Measurements from ENCODE around the gene ELOA.

Gene ELOA

GRCh38 chr1:23743287-23744152 lies at the start of gene ELOA (continued):
- TF ChIP-seq MYNN (tag by site-specific recombination; IDR thresholded peaks at IDR 0.05; ENCODE audit: borderline replicate concordance) (no peak), IKZF3 (tag by site-specific recombination; IDR thresholded peaks at IDR 0.05) (peak; percentile 84), CTCF (tag by site-specific recombination; IDR thresholded peaks at IDR 0.05) (0 out of 2 replicates have a peak, but pooled peaks have one; percentile 28), ZNF280C (tag by site-specific recombination; IDR thresholded peaks at IDR 0.05) (no peak), ZSCAN23 (tag by site-specific recombination; IDR thresholded peaks at IDR 0.05) (no peak), SP3 (tag by site-specific recombination; IDR thresholded peaks at IDR 0.05) (0 out of 2 replicates have a peak, but pooled peaks have one; percentile 45), ZIC2 (tag by site-specific recombination; IDR thresholded peaks at IDR 0.05) (peak; percentile 59), ZBTB11 (tag by site-specific recombination; conservative IDR thresholded peaks at IDR 0.05; ENCODE audit: low read depth) (peak; percentile 94), KLF8 (tag by site-specific recombination; IDR thresholded peaks at IDR 0.05) (peak; percentile 73; the same call in 1 of the 2 replicates), ZNF692 (tag by site-specific recombination; IDR thresholded peaks at IDR 0.05) (peak; percentile 36; the same call in 1 of the 2 replicates), KLF9 (tag by site-specific recombination; IDR thresholded peaks at IDR 0.05; ENCODE audit: low read depth) (peak; percentile 58), ZNF433 (tag by site-specific recombination; IDR thresholded peaks at IDR 0.05; ENCODE audit: low read depth) (no peak), ZBTB17 (tag by site-specific recombination; IDR thresholded peaks at IDR 0.05) (peak; percentile 62; the same call in 1 of the 2 replicates), ZFP37 (tag by site-specific recombination; IDR thresholded peaks at IDR 0.05) (no peak), ZNF585B (tag by site-specific recombination; IDR thresholded peaks at IDR 0.05) (no peak), YY1 (tag by site-specific recombination; IDR thresholded peaks at IDR 0.05) (peak; percentile 92), MEIS1 (CRISPR knock-in tag; IDR thresholded peaks at IDR 0.05; ENCODE audit: borderline replicate concordance) (no peak), ZBTB8A (tag by site-specific recombination; IDR thresholded peaks at IDR 0.05) (peak; percentile 95), ZNF843 (tag by site-specific recombination; IDR thresholded peaks at IDR 0.05) (peak; percentile 41; the same call in 1 of the 2 replicates), SCRT1 (tag by site-specific recombination; IDR thresholded peaks at IDR 0.05; ENCODE audit: borderline replicate concordance) (no peak), ZNF10 (tag by site-specific recombination; IDR thresholded peaks at IDR 0.05) (no peak), ZEB2 (tag by site-specific recombination; IDR thresholded peaks at IDR 0.05) (peak; percentile 17; the same call in 1 of the 2 replicates), ZNF560 (tag by site-specific recombination; IDR thresholded peaks at IDR 0.05; ENCODE audit: borderline replicate concordance) (no peak), ZNF513 (tag by site-specific recombination; IDR thresholded peaks at IDR 0.05) (no peak; the same call in 1 of the 2 replicates), ZBTB20 (tag by site-specific recombination; IDR thresholded peaks at IDR 0.05) (peak; percentile 77), ZNF335 (tag by site-specific recombination; conservative IDR thresholded peaks at IDR 0.05) (peak; percentile 17; the same call in 1 of the 2 replicates), ZNF48 (tag by site-specific recombination; IDR thresholded peaks at IDR 0.05) (no peak), ZNF701 (tag by site-specific recombination; IDR thresholded peaks at IDR 0.05) (no peak), GLI2 (tag by site-specific recombination; IDR thresholded peaks at IDR 0.05; ENCODE audit: borderline replicate concordance, low read depth) (no peak)
